Fibroblast of skin of back (primary cell): ENCODE results near the gene SPPL3. TPM values are rescaled to one million over a fixed set of nuclear protein-coding genes. Genes with fewer than 3 reads are reported as not detected.
"Not testable (repeated sequence)": the region's sequence is repeated elsewhere in the genome, so short reads cannot be mapped to it uniquely, and the experiment has no call there.

ENCODE experiments used
- DNase-seq: peaks from one replicate; pipeline ENCODE4 v3.0.0-alpha.2; 2013
- polyA plus RNA-seq, 2 experiments: library from polyadenylated mRNA; unstranded; fragments of 120-200 nt; gene quantifications; one replicate each; pipeline ENCODE4 v1.2.1, GENCODE V29; 2013; ENCODE audit not compliant: insufficient read length in 2 of 2

Gene SPPL3
- 43.1 TPM for polyA plus RNA-seq (2013, experiment 1 of 2; ENCODE audit: insufficient read length)
- 39.5 TPM for polyA plus RNA-seq (2013, experiment 2 of 2; ENCODE audit: insufficient read length)

GRCh38 chr12:120904197-120904773 is at the start of gene SPPL3:
SPPL3 (minus strand) TSS chr12:120904358; CDS start chr12:120903867, 491 bp downstream.
- peak; percentile 89 for DNase-seq

GRCh38 chr12:120950807-120951206 is 46.6 kb upstream of the SPPL3 start:
- no peak for DNase-seq

DNA sequence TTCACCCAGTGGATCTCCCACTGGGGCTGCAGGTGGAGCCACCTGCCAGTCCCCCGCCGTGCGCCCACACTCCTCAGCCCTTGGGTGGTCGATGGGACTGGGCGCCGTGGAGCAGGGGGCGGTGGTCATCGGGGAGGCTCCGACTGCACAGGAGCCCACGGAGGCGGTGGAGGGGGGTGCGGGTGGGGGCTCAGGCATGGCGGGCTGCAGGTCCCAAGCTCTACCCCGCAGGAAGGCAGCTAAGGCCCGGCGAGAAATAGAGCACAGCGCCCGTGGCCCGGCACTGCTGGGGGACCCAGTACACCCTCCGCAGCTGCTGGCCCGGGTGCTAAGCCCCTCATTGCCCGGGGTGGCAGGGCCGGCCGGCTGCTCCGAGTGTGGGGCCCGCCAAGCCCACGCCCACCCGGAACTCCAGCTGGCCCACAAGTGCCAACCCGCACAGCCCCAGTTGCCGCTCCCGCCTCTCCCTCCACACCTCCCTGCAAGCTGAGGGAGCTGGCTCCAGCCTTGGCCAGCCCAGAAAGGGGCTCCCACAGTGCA is 46.2 kb upstream of the SPPL3 start:
- DNase-seq: not testable (repeated sequence)

- not testable (repeated sequence) for DNase-seq
Observed at GRCh38 chr12:120945516-120945915, 41.4 kb upstream of the SPPL3 start.

- DNase-seq: peak; percentile 32
Observed at GRCh38 chr12:120944645-120945217, 40.6 kb upstream of the SPPL3 start.

DNA sequence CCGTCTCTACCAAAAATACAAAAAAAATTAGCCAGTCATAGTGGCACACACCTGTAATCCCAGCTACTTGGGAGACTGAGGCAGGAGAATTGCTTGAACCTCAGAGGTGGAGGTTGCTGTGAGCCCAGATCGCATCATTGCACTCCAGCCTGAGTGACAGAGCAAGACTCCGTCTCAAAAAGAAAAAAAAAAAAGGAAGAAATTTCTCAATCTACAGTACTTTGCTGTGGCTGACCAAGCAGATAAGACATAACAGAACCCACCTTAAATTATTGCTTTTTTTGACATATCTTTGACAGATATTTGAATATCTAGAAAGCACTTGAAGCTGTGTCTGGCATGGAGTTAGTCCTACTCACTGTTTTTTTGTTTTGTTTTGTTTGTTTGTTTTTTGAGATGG is 39.3 kb upstream of the SPPL3 start:
- no peak for DNase-seq

DNA sequence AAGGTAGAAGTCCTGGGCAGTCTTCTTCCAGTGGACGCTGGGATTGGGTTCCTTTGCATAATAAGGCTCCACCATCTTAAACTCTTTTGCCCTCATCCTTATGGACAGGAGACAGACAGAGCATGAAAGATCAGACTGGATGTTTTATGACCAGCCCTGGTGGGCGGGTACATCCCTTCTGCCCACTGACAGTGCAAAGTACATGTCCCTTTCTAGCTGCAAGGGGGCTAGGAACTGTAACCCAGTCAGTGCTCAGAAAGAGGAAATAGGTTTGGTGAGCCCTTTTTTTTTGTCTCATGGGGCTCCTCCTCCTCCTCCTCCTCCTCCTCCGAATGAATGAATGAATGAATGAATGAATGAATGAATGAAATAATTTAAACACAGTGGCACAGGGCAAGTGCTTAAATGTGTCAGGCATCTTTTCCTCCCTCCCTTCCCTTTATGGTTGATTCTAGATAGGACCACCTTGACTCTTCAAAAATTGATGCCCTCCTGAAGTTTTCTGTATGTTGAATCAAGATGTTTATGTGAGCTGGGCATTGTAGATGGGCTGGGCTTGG is 37.8 kb upstream of the SPPL3 start:
- no peak for DNase-seq

GRCh38 chr12:120941412-120941811 is 37.3 kb upstream of the SPPL3 start:
- no peak for DNase-seq

- DNase-seq: peak; percentile 38
Observed at GRCh38 chr12:120940799-120941198, 36.6 kb upstream of the SPPL3 start.

DNA sequence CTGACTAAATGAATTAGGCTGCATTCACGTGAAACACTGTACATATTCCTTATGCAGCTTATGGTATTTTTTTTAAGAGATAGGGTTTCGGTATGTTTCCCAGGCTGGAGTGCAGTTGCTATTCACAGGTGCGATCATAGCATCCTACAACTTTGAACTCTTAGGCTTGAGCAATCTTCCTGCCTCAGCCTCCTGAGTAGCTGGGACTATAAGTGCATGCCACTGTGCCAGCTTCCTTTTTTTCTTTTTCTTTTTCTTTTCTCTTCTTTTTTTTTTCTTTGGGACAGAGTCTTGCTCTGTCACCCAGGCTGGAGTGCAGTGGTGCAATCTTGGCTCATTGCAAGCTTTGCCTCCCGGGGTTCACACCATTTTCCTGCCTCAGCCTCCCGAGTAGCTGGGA is 35.8 kb upstream of the SPPL3 start:
- no peak for DNase-seq

- no peak for DNase-seq
Observed at GRCh38 chr12:120939523-120939922, 35.4 kb upstream of the SPPL3 start.

DNA sequence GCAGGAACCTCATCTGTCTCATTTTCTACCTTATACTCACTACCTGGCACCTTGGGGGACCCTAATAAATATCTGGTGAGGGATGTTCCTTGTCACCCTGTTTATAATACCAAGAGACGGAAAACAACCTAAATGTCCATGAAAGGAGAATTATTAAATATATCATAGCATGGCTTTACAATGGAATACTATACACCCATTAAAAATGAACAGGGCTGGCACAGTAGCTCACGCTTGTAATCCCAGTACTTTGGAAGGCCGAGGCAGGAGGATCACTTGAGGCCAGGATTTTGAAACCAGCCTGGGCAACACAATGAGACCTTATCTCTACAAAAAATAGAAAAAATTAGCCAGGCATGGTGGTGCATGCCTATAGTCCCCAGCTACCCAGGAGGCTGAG is 34.3 kb upstream of the SPPL3 start:
- no peak for DNase-seq

DNA sequence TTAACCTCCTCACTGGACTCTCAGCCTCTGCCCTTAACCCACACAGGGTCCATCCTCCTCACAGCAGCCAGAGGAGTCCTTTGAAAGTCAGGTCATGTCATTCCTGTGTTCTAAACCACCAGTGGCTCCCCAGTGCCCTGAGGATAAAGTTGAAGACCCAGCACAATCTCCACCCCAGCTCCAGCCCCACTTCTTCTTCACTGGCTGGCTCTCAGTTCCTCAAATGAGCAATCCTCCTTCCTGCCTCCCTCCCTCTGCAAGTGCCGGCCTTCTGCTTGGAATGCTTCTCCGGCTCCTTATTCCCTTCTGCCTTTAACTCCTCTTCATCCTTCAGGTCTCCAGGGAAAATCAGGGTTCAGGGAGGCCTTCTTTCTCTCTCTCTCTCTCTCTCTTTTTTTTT is 32.0 kb upstream of the SPPL3 start:
- no peak for DNase-seq

GRCh38 chr12:120933786-120934185 is 29.6 kb upstream of the SPPL3 start:
- no peak for DNase-seq

- no peak for DNase-seq
Observed at GRCh38 chr12:120932956-120933526, 28.9 kb upstream of the SPPL3 start.

GRCh38 chr12:120932058-120932457 is 27.9 kb upstream of the SPPL3 start:
- no peak for DNase-seq

- DNase-seq: no peak
Observed at GRCh38 chr12:120930032-120930431, 25.9 kb upstream of the SPPL3 start.

- DNase-seq: no peak
Observed at GRCh38 chr12:120928864-120929652, 24.9 kb upstream of the SPPL3 start.

DNA sequence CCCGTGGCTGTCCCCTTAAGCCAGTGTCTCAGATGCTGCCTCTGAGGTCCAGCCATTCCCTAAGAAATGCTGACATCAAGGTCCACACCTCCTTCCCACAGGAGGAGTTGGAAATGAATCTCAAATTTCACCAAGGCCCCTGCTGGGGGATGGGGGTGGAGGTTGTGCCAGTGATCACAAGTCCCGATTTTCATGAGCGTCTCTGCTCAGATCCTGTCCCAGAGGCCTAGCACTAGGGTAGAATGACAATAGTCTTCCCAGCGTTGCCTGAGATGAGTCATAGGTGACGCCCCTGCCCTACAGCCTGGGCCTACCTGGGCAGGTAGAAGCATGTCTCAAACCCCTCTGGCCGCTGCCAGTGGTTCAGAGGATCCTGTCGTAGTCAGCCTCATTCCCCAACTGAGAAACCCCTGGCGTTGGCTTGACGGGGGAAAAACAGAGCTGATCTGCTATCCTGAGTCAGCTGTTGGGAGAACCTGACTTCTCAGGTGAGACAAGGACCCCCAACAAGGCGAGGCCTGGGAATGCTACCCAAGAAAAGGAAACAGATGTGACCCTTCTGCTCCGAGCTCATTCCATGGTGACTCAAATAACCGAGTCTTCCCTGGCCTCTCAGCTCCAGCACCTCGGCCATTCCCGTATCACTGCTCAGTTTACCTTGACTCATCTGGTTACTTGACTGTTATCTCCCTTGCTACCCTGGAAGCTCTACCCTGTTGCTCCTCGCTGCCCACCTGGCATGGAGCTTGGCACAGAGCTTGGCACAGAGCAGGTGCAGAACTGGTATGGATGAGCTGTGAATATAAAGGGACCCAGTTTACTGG is 21.8 kb upstream of the SPPL3 start:
- no peak for DNase-seq

- no peak for DNase-seq
Observed at GRCh38 chr12:120922279-120922678, 18.1 kb upstream of the SPPL3 start.

- DNase-seq: no peak
Observed at GRCh38 chr12:120921637-120922036, 17.5 kb upstream of the SPPL3 start.

GRCh38 chr12:120920178-120920577 is 16.0 kb upstream of the SPPL3 start:
- DNase-seq: no peak
